HG02884 (cell line): ENCODE data around the gene C9orf153.

Experiments used
- ATAC-seq: cut with Tn5 transposase; IDR thresholded peaks from one replicate; pipeline ENCODE4 v1.9.1; 2021; ENCODE audit warnings: mild to moderate bottlenecking, moderate library complexity; ENCODE audit not compliant: unreplicated experiment

The C9orf153 gene

GRCh38 chr9:86272221-86272620 is 12.8 kb upstream of the C9orf153 start:
- no peak for ATAC-seq

GRCh38 chr9:86263876-86264275 is 4.4 kb upstream of the C9orf153 start:
- no peak for ATAC-seq

GRCh38 chr9:86262492-86262891 is 3.0 kb upstream of the C9orf153 start:
- ATAC-seq = no peak

- no peak for ATAC-seq
Observed at GRCh38 chr9:86257391-86257790, 2.1 kb downstream of the C9orf153 start.

- no peak for ATAC-seq
Observed at GRCh38 chr9:86256653-86257052, 2.8 kb downstream of the C9orf153 start.

GRCh38 chr9:86253577-86253976 is 5.9 kb downstream of the C9orf153 start:
- no peak for ATAC-seq

- no peak for ATAC-seq
Observed at GRCh38 chr9:86252870-86253269, 6.6 kb downstream of the C9orf153 start.

GRCh38 chr9:86250123-86250522 is 9.3 kb downstream of the C9orf153 start:
- ATAC-seq = no peak

GRCh38 chr9:86248746-86249145 is 10.7 kb downstream of the C9orf153 start:
- ATAC-seq = no peak

- peak; percentile 72 for ATAC-seq
Observed at GRCh38 chr9:86246752-86247161, 12.7 kb downstream of the C9orf153 start.

GRCh38 chr9:86242071-86242470 is 17.4 kb downstream of the C9orf153 start:
- ATAC-seq = no peak

GRCh38 chr9:86241216-86241615 is 18.2 kb downstream of the C9orf153 start:
- no peak for ATAC-seq

GRCh38 chr9:86238861-86239770 is 20.3 kb downstream of the C9orf153 start:
- no peak for ATAC-seq

- ATAC-seq = no peak
Observed at GRCh38 chr9:86230858-86231257, 28.6 kb downstream of the C9orf153 start.

- no peak for ATAC-seq
Observed at GRCh38 chr9:86222667-86223066, 36.8 kb downstream of the C9orf153 start.

GRCh38 chr9:86219606-86220005 is 39.9 kb downstream of the C9orf153 start:
- no peak for ATAC-seq

- ATAC-seq = no peak
Observed at GRCh38 chr9:86217076-86217755, 42.2 kb downstream of the C9orf153 start.

- no peak for ATAC-seq
Observed at GRCh38 chr9:86207193-86207592, 52.3 kb downstream of the C9orf153 start.

- peak; percentile 70 for ATAC-seq
Observed at GRCh38 chr9:86202338-86202882, 57.0 kb downstream of the C9orf153 start.

GRCh38 chr9:86201474-86202337 is 57.8 kb downstream of the C9orf153 start:
- ATAC-seq = no peak

GRCh38 chr9:86200599-86201162 is 58.8 kb downstream of the C9orf153 start:
- ATAC-seq = no peak
